ENCODE results near the gene CACTIN. TPM values are rescaled to one million over a fixed set of nuclear protein-coding genes. Genes with fewer than 3 reads are reported as not detected.

Gene CACTIN
- total RNA-seq, 1 donor from 2014 or later = 32.8 TPM

DNA sequence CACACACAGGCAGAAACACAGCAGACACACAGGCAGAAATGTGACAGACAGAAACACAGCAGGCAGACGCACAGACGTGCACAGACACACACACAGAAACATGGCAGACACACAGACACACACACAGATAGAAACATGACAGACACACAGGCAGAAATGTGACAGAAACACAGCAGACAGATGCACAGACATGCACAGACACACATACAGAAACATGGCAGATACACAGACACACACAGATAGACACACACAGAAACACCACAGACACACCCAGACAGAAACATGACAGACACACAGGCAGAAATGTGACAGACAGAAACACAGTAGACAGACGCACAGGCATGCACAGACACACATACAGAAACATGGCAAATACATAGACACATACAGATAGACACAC is 21.2 kb downstream of the CACTIN start:
- Mint-ChIP-seq H3K27ac (no peak overlapping the region), H3K9me3 (no peaks in the 10 kb centered on the region), H3K36me3 (ENCODE audit: low read depth) (no peaks in the 10 kb centered on the region), H3K27me3 (ENCODE audit: low read depth) (peaks cover 4% of the 10 kb centered on the region), H3K4me3 (ENCODE audit: low read depth) (no peak overlapping the region), H3K4me1 (ENCODE audit: low read depth) (peaks cover 2% of the 10 kb centered on the region)
- DNase-seq (ENCODE audit: low spot score) = no peak
- intact Hi-C loops (cut with micrococcal nuclease) = no loop called here

DNA sequence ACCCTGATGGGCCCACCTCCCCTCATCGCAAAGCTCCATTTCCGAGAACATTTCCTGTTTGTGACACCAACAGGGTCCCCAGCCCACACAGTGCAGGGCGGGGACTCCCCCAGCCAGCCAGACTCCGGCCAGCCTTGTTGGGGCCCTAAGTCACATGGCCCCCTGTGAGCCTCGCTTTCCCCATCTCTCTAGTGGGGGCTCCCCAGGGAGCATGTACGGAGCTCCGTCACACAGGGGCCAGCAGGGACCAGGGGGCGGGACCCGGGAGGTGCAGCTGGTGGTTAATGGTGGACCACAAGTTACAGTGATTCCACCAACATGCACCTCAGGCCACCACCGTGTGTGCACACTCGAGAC is 21.6 kb downstream of the CACTIN start:
- Mint-ChIP-seq H3K4me1 (ENCODE audit: low read depth) (peaks cover 2% of the 10 kb centered on the region), H3K36me3 (ENCODE audit: low read depth) (no peaks in the 10 kb centered on the region), H3K9me3 (no peaks in the 10 kb centered on the region), H3K27me3 (ENCODE audit: low read depth) (peaks cover 4% of the 10 kb centered on the region), H3K4me3 (ENCODE audit: low read depth) (no peak overlapping the region), H3K27ac (no peak overlapping the region)
- intact Hi-C loops (cut with micrococcal nuclease) = no loop called here
- DNase-seq (ENCODE audit: low spot score) = no peak

GRCh38 chr19:3604227-3604986 is 22.2 kb downstream of the CACTIN start:
- Mint-ChIP-seq H3K36me3 (ENCODE audit: low read depth) (no peaks in the 10 kb centered on the region), H3K27me3 (ENCODE audit: low read depth) (peaks cover 4% of the 10 kb centered on the region), H3K9me3 (no peaks in the 10 kb centered on the region)

DNA sequence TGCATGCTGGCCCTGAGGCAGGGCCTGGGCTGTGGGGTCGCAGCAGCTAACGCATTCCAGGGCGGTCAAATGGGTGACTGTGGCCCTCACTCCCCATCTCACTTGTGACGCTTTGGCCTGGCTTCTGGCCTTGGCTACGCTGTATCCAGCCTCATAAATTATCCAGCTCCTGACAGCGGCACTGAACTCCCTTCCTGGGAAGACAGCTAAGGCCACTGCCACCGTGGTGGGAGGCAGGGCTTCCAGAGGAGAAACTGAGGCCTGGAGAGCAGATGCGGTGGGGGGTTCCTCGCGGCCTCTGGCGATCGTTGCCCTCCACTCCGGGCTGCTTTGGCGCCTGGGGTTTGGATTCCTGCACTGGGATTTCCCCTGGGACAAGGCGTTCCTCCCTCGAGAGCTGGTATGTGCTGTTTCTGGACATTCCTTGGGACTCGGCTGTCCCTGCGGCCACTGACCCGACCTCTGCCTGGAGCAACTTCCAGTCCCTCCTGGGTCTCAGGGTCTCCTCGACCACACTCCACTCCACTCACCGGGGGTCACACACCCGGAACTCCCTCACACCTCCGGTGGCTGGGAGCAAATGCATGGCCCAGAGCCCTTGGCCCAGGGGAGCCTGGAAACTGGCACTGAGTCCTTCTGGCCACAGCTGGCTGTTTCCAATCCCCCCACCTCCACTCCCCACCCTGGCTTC is 23.3 kb downstream of the CACTIN start:
- no peak overlapping the region for H3K27ac Mint-ChIP-seq
- no peak for DNase-seq (ENCODE audit: low spot score)

More at GRCh38 chr19:3604227-3604986, 22.2 kb downstream of the CACTIN start:
- Mint-ChIP-seq H3K4me1 (ENCODE audit: low read depth) (peaks cover 2% of the 10 kb centered on the region), H3K4me3 (ENCODE audit: low read depth) (no peak overlapping the region), H3K27ac (no peak overlapping the region)
- DNase-seq (ENCODE audit: low spot score) = no peak
- intact Hi-C loops (cut with micrococcal nuclease) = no loop called here

DNA sequence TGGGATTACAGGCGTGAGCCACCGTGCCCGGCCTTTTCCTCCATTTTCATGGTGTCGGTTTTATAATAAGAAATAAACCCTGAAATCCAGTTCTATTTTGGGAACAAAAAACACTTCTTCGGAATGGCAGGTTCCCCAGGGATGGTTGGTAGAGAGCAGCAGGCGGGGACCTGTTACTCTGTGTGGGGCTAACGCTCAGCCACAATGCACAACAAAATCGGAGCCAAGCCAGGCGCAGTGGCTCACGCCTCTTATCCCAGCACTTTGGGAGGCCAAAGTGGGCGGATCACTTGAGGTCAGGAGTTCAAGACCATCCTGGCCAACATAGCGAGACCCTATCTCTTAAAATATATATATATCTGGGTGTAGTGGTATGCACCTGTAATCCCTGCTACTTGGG is 25.6 kb downstream of the CACTIN start:
- Mint-ChIP-seq H3K27ac (no peak overlapping the region), H3K36me3 (ENCODE audit: low read depth) (no peaks in the 10 kb centered on the region), H3K4me1 (ENCODE audit: low read depth) (no peaks in the 10 kb centered on the region), H3K4me3 (ENCODE audit: low read depth) (no peak overlapping the region), H3K27me3 (ENCODE audit: low read depth) (no peaks in the 10 kb centered on the region), H3K9me3 (no peaks in the 10 kb centered on the region)
- DNase-seq (ENCODE audit: low spot score) = no peak
- intact Hi-C loops (cut with micrococcal nuclease) = no loop called here

More for the DNA sequence above, 23.3 kb downstream of the CACTIN start:
- intact Hi-C loops (cut with micrococcal nuclease) = no loop called here
- peaks cover 4% of the 10 kb centered on the region for H3K27me3 Mint-ChIP-seq (ENCODE audit: low read depth)
- H3K9me3 Mint-ChIP-seq = no peaks in the 10 kb centered on the region
- no peak overlapping the region for H3K4me3 Mint-ChIP-seq (ENCODE audit: low read depth)
- H3K36me3 Mint-ChIP-seq (ENCODE audit: low read depth) = no peaks in the 10 kb centered on the region
- H3K4me1 Mint-ChIP-seq (ENCODE audit: low read depth) = peaks cover 2% of the 10 kb centered on the region

DNA sequence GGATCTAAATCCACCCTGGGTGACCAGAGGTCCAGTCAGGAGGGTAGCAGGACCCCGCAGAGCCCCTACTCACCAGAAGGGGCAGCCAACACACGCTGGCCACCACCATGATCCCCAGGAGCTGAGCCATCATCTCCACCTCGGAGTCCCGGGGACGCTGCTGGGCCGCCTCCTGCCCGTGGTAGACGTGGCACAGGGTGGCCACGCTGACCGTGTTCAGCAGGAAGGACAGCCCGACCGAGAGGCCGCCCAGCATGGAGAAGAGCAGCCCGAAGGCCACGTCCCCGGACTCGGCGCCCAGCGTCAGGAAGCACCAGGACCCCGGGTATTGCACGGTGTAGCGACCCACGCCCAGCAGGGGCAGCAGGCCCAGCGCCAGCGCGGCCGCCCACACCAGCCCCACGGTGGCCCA is 26.8 kb downstream of the CACTIN start:
- H3K36me3 Mint-ChIP-seq (ENCODE audit: low read depth) = no peaks in the 10 kb centered on the region
- intact Hi-C loops (cut with micrococcal nuclease) = no loop called here
- no peak overlapping the region for H3K4me3 Mint-ChIP-seq (ENCODE audit: low read depth)
- H3K4me1 Mint-ChIP-seq (ENCODE audit: low read depth) = no peaks in the 10 kb centered on the region
- no peak overlapping the region for H3K27ac Mint-ChIP-seq
- H3K27me3 Mint-ChIP-seq (ENCODE audit: low read depth) = no peaks in the 10 kb centered on the region
- DNase-seq (ENCODE audit: low spot score) = no peak
- H3K9me3 Mint-ChIP-seq = no peaks in the 10 kb centered on the region

GRCh38 chr19:3595521-3596061 is 31.0 kb downstream of the CACTIN start:
- Mint-ChIP-seq H3K27ac (no peak overlapping the region), H3K27me3 (ENCODE audit: low read depth) (no peaks in the 10 kb centered on the region), H3K4me3 (ENCODE audit: low read depth) (no peak overlapping the region), H3K9me3 (no peaks in the 10 kb centered on the region), H3K36me3 (ENCODE audit: low read depth) (no peaks in the 10 kb centered on the region), H3K4me1 (ENCODE audit: low read depth) (no peaks in the 10 kb centered on the region)
- intact Hi-C loops (cut with micrococcal nuclease) = no loop called here
- no peak for DNase-seq (ENCODE audit: low spot score)

GRCh38 chr19:3593156-3593555 is 33.4 kb downstream of the CACTIN start:
- Mint-ChIP-seq H3K4me1 (ENCODE audit: low read depth) (no peaks in the 10 kb centered on the region), H3K4me3 (ENCODE audit: low read depth) (no peak overlapping the region), H3K27ac (no peak overlapping the region), H3K27me3 (ENCODE audit: low read depth) (no peaks in the 10 kb centered on the region), H3K36me3 (ENCODE audit: low read depth) (no peaks in the 10 kb centered on the region), H3K9me3 (peaks cover 3% of the 10 kb centered on the region)
- intact Hi-C loops (cut with micrococcal nuclease) = no loop called here
- no peak for DNase-seq (ENCODE audit: low spot score)

GRCh38 chr19:3591876-3592613 is 34.5 kb downstream of the CACTIN start:
- intact Hi-C loops (cut with micrococcal nuclease) = no loop called here
- no peak overlapping the region for H3K27ac Mint-ChIP-seq
- no peaks in the 10 kb centered on the region for H3K4me1 Mint-ChIP-seq (ENCODE audit: low read depth)
- H3K4me3 Mint-ChIP-seq (ENCODE audit: low read depth) = no peak overlapping the region
- no peak for DNase-seq (ENCODE audit: low spot score)
- peaks cover 3% of the 10 kb centered on the region for H3K9me3 Mint-ChIP-seq
- H3K27me3 Mint-ChIP-seq (ENCODE audit: low read depth) = no peaks in the 10 kb centered on the region
- H3K36me3 Mint-ChIP-seq (ENCODE audit: low read depth) = no peaks in the 10 kb centered on the region

DNA sequence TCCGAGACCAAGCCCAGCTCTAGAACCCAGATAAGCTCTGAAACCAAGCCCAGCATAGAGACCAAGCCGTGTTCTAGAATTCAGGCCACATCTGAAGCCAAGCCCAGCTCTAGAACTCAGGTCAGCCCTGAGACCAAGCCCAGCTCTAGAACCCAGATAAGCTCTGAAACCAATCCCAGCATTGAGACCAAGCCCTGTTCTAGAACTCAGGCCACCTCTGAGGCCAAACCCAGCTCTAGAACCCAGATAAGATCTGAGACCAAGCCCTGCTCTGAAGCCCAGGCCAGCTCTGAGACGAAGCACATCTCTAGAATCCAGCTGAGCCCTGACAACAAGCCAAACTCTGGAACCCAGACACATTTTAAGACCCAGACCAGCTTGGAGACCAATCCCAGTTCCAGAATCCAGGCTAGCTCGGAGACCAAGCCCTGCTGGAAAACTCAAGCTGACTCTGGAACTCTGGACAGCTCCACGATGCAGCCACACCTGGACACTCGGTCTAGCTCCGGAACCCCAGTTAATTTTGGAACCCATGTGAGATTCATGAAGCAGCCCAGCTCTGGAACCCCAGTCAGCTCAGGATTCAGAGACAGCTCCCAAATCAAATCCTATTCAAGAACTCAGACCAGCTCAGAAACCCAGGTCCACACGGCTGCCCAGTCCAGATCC is 35.5 kb downstream of the CACTIN start:
- no peaks in the 10 kb centered on the region for H3K4me1 Mint-ChIP-seq (ENCODE audit: low read depth)
- H3K27ac Mint-ChIP-seq = no peak overlapping the region
- intact Hi-C loops (cut with micrococcal nuclease) = no loop called here
- peaks cover 3% of the 10 kb centered on the region for H3K9me3 Mint-ChIP-seq
- no peak for DNase-seq (ENCODE audit: low spot score)
- H3K27me3 Mint-ChIP-seq (ENCODE audit: low read depth) = no peaks in the 10 kb centered on the region
- no peak overlapping the region for H3K4me3 Mint-ChIP-seq (ENCODE audit: low read depth)
- H3K36me3 Mint-ChIP-seq (ENCODE audit: low read depth) = no peaks in the 10 kb centered on the region

DNA sequence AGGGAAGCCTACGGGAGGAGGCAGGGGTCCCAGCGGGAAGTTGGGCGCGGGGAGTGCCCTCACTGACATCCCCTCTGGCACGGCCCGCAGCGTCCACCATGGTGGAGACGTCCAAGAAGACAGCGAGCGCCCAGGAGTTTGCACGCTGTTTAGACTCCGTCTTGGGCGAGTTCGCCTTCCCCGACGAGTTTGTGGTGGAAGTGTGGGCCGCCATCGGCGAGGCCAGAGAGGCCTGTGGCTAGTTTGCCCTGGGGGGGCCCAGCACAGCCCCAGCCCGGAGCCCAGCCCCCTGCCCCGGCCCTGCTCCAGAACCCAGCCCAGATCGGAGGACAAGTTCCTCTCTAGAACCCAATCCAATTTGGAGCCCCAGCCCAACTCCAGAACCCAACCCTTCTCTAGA is 36.6 kb downstream of the CACTIN start:
- Mint-ChIP-seq H3K27me3 (ENCODE audit: low read depth) (no peaks in the 10 kb centered on the region), H3K9me3 (peaks cover 3% of the 10 kb centered on the region), H3K4me3 (ENCODE audit: low read depth) (no peak overlapping the region), H3K27ac (no peak overlapping the region), H3K4me1 (ENCODE audit: low read depth) (no peaks in the 10 kb centered on the region), H3K36me3 (ENCODE audit: low read depth) (no peaks in the 10 kb centered on the region)
- no peak for DNase-seq (ENCODE audit: low spot score)
- intact Hi-C loops (cut with micrococcal nuclease) = no loop called here

DNA sequence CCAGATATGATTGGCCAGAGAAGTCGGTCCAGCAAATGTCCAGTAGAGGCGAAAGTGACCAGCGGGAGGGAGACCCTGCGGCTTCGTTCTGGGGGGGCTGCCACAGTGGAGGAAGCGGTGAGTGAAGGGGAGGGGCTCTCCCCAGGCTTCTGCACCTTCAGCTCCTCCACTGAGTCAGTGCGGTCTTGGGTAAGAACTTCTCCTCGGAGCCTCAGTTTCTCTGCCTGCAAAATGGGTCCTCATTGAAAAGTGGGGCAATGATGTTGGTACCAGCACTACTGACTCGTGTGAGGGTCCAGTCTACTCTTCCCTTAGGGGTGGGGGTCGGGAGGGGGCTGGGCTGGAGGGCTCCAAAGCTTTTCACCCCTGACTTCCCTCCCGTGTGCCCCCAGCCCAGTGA is 37.2 kb downstream of the CACTIN start:
- intact Hi-C loops (cut with micrococcal nuclease) = no loop called here
- Mint-ChIP-seq H3K4me3 (ENCODE audit: low read depth) (no peak overlapping the region), H3K36me3 (ENCODE audit: low read depth) (no peaks in the 10 kb centered on the region), H3K27ac (no peak overlapping the region), H3K9me3 (peaks cover 3% of the 10 kb centered on the region), H3K27me3 (ENCODE audit: low read depth) (no peaks in the 10 kb centered on the region), H3K4me1 (ENCODE audit: low read depth) (no peaks in the 10 kb centered on the region)
- no peak for DNase-seq (ENCODE audit: low spot score)
